GM20000 (cell line): Measurements from ENCODE around the gene CDCA8.
A peak's percentile ranks its signal among the peaks of the same experiment; 100 is the strongest.
"Not testable (repeated sequence)": the region's sequence is repeated elsewhere in the genome, so short reads cannot be mapped to it uniquely, and the experiment has no call there.

Source experiments
- DNase-seq: peaks from one replicate; pipeline ENCODE4 v3.0.0; 2012; ENCODE audit warnings: low spot score
- TF ChIP-seq, protein P1 (sequence below): IDR thresholded peaks from 2 replicates; pipeline ENCODE4 v1.5.1; 2012; ENCODE audit warnings: mild to moderate bottlenecking, control low read depth; ENCODE audit errors: extremely low read depth, missing control alignments

CDCA8 gene

DNA sequence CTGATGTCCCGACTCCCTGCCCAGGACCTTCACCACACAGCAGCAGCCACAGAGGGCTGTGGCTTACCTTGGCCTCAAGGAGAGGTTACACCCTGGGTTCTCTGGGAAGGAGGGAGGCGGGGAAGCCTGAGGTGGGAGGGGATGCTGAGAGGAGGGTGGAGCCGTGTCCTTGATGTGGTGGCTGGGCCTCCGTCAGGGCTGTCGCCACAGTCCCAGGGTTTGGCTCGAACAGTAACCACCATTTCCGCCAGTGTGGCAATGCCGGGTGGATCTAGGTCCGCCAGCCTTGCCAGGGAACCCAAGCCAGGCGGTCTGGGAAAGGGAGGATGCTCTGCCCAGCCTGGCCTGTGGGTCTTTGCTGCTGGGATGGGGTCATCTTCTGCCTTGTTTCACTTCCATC is 18.4 kb upstream of the CDCA8 start:
- TF ChIP-seq, protein P1, sequence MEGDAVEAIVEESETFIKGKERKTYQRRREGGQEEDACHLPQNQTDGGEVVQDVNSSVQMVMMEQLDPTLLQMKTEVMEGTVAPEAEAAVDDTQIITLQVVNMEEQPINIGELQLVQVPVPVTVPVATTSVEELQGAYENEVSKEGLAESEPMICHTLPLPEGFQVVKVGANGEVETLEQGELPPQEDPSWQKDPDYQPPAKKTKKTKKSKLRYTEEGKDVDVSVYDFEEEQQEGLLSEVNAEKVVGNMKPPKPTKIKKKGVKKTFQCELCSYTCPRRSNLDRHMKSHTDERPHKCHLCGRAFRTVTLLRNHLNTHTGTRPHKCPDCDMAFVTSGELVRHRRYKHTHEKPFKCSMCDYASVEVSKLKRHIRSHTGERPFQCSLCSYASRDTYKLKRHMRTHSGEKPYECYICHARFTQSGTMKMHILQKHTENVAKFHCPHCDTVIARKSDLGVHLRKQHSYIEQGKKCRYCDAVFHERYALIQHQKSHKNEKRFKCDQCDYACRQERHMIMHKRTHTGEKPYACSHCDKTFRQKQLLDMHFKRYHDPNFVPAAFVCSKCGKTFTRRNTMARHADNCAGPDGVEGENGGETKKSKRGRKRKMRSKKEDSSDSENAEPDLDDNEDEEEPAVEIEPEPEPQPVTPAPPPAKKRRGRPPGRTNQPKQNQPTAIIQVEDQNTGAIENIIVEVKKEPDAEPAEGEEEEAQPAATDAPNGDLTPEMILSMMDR: no peak
- DNase-seq: no peak

DNA sequence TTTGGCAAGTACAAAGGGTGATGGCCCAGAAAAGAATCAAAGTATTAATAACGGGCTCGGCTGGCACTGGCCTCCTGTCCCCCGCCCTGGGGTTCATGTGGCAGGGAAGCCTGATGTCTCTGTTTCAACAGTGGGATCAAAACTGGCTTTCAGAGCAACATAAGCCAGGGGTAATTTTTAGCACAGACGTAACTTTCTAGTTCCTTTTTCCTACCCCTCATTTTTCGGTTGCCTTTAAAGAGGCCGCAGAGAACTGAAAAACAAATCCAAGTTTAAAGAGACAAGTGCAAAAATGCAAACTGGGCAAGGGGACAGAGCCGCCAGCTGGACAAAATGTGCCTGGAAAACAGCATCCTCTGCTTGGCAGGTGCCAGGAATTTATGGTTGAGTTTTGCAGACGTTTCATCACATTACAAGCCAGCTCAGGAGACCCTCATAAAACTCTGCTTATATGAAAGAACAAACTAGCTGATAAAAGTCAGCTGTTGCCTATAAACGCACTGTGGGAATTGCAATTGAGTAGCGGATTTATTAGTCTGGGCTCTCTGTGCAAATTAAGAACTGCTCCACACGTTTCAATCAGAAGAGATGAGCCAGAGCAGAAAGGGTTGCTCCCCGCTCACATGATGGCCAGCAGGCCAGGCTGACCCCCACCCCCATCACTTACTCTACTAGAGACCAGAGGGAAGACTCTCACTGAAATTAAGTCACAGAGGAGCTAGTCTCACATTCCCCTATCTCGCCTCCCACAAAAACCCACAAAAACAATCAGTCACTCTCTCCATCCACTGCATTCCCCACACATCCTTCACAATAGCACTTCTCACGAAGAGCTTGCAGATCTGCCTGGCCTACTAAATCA is 15.8 kb upstream of the CDCA8 start:
- TF ChIP-seq, protein P1: peak; percentile 4
- DNase-seq: peak; percentile 67

DNA sequence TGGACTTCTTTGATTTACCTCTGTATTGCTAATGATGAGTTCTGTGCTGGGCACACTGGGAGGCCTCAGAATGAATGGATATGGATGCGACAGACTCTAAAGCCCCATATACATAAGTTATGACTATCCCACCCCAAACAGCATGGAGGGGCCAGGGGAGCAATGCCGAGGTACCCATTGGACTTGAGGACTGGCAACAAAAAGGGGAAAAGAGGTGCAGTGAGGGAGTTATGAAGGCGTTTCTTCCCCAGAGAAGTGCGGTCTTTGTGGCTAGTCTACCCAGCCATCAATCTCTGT is 15.2 kb upstream of the CDCA8 start:
- TF ChIP-seq, protein P1: no peak
- no peak for DNase-seq

DNA sequence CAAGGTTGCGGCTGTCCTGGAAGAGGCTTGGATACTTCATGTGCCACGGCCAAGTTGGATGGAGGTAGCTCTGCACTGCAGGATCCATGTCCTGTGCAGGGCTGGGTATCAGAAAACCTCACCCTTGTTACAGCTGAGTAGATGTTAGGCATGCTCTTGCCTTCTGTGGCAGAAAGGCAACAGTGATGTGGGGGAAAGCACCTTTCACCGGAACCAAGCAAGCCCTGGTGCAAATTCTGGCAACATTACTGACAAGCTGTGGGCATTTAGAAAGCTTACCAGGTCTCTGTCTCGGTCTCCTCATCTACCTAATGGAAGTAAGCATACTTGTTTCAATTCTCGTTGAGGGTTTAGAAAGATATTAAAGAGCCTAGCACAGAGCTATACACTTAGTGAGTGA is 14.5 kb upstream of the CDCA8 start:
- no peak for DNase-seq
- TF ChIP-seq, protein P1: no peak

DNA sequence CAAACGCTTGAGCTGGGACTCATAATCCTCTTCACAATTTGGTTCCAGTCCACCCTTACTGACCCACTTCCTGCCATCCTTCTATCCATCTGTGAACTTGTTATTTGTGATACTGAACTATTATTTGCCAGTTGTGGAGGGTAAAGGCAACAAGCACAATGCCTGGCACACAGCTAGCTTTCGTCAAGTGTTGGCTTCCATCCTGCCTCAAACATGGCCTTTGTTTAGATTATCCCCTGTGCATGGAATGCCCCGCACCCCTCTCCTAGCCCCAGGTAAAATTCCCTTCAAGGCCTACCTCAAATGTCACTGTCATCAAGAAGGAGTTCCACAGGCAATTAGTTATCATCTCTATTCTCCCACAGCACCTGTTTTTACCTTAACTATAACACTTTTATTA is 11.4 kb upstream of the CDCA8 start:
- DNase-seq: no peak
- TF ChIP-seq, protein P1: no peak

DNA sequence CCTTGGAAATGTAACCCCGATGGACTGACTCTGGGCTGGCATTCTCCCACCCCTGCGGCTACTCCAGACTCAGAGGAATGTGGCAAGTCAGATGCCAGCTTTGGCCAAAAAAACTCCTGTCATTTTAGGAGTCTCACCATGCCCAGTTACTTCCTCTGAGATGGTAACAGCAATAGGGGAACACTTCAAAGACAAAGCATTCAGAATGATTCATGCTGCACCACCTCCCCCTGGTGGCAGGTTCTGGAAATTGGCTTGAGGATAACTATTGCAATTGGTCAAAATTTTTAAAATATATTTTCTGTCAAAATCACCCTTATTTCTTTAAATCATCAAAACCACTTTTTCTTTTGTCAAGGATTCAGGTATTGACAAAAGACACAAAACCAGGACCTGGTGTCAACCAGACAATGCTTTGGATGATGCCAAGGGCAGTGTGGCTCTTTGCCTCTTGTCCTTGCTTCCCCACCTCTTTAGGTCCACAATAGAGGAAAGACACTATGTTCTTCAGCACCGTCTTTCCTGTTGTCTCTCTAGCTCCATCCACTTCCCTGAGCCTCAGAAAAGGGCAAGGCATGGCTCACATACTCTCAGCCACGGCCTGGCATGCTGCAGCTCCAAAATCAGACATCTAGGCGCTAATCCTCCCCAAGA is 9.9 kb upstream of the CDCA8 start:
- peak; percentile 58 for DNase-seq
- TF ChIP-seq, protein P1: peak; percentile 67

DNA sequence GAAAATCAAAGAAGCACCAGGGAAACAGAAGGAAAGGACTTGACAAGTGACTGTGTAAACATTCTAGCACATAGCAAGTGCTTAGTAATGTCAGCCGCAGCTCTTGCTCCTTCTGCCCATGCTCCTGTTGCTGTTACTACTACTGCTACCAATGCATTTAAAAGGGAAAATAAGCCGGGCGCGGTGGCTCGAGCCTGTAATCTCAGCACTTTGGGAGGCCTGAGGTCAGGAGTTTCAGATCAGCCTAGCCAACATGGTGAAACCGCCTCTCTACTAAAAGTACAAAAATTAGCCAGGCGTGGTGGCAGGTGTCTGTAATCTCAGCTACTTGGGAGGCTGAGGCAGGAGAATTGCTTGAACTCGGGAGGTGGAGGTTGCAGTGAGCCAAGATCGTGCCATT is 8.1 kb upstream of the CDCA8 start:
- not testable (repeated sequence) for DNase-seq

DNA sequence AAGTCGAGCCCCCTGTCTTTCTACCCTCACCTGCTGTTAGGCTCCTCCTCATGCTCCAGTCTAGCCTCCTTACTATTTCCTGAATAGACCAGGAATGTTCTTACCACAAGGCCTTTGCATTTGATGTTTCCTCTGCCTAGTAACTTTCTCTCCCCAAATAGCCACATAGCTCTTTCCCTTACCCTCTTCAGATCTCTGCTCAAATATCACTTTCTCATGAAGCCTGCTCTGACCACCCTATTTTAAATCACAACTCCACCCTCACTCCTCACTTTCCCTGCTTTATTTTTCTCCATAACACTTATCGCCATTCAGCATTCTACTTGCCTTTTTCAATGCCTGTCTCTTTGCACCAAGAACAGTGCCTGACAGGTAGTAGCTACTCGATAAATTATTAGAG is 6.6 kb upstream of the CDCA8 start:
- DNase-seq: no peak
- TF ChIP-seq, protein P1: no peak

DNA sequence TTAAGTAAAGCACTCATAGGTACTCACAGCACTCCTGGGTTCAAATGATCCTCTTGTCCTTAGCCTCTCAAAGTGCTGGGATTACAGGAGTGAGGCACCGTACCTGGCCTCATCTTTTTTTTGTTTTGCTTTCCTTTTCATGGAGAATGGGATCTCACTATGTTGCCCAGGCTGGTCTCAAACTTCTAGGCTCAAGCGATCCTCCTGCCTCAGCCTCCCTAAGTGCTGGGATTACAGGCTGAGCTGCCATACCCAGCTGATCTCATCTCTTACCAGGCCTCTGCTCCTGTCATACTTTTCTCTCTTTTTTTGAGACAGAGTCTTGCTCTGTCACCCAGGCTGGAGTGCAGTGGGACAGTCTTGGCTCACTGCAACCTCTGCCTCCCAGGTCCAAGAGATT is 4.6 kb upstream of the CDCA8 start:
- not testable (repeated sequence) for DNase-seq
